HL-60 (cell line): Measurements from ENCODE around the gene MTO1.

Experiments used
- DNase-seq, 2 experiments: peaks; one replicate each; pipeline ENCODE4 v3.0.0-alpha.2; 2010 to 2020; ENCODE audit warnings: low read depth in 1 of 2, low spot score in 1 of 2
- H3K27ac ChIP-seq: fragments of 250-450 bp; sonication (Bioruptor Pico); replicated peaks from 2 replicates; pipeline ENCODE4 v1.5.1; 2020; ENCODE audit warnings: mild to moderate bottlenecking, moderate library complexity
- H3K27me3 ChIP-seq: fragments of 250-450 bp; sonication (Bioruptor Pico); 2 replicates; pipeline ENCODE4 v1.5.1; 2021; ENCODE audit warnings: mild to moderate bottlenecking, moderate library complexity; ENCODE audit not compliant: insufficient read depth, poor library complexity, severe bottlenecking
- H3K4me3 ChIP-seq: replicated peaks from 2 replicates; pipeline ENCODE4 v1.5.1; 2011; ENCODE audit warnings: mild to moderate bottlenecking, control low read depth, low read length; ENCODE audit not compliant: insufficient read depth
- GABPA ChIP-seq: IDR thresholded peaks from 2 replicates; pipeline ENCODE4 v1.6.1; 2012; ENCODE audit warnings: low read depth
- POLR2AphosphoS5 ChIP-seq: IDR thresholded peaks from 2 replicates; pipeline ENCODE4 v1.6.1; 2012; ENCODE audit warnings: low read depth
- SPI1 ChIP-seq: IDR thresholded peaks from 2 replicates; pipeline ENCODE4 v1.6.1; 2012; ENCODE audit warnings: low read depth, mild to moderate bottlenecking, borderline replicate concordance
- TF ChIP-seq, protein P1 (sequence below): IDR thresholded peaks from one replicate; pipeline ENCODE4 v1.5.1; 2011; ENCODE audit warnings: low read length, control low read depth, inconsistent platforms; ENCODE audit not compliant: insufficient read depth
- TF ChIP-seq, protein P2 (sequence below): IDR thresholded peaks from 2 replicates; pipeline ENCODE4 v1.6.1; 2012; ENCODE audit warnings: low read depth; ENCODE audit not compliant: insufficient replicate concordance

The MTO1 gene

DNA sequence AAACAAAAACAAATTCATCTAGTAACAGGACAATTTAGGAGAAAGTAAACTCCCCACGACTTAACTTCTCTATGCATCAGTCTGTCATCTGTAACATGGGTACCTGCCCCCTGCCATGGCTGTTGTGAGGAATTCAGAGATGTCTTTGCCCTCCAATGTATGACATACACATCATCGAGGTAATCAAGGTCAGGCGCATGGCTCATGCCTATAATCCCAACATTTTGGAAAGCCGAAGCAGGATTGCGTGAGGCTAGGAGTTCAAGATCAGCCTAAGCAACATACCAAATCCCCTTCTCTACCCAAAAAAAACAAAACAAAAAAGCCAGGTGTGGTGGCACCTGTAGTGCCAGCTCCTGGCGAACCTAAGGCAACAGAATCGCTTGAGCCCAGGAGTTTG is 50.3 kb downstream of the MTO1 start:
- Histone ChIP-seq H3K27ac (no peak overlapping the region), H3K4me3 (no peak overlapping the region), H3K27me3 (no peaks in the 10 kb centered on the region)
- DNase-seq = no peak
- no peak for TF ChIP-seq POLR2AphosphoS5
- TF ChIP-seq, protein P1, sequence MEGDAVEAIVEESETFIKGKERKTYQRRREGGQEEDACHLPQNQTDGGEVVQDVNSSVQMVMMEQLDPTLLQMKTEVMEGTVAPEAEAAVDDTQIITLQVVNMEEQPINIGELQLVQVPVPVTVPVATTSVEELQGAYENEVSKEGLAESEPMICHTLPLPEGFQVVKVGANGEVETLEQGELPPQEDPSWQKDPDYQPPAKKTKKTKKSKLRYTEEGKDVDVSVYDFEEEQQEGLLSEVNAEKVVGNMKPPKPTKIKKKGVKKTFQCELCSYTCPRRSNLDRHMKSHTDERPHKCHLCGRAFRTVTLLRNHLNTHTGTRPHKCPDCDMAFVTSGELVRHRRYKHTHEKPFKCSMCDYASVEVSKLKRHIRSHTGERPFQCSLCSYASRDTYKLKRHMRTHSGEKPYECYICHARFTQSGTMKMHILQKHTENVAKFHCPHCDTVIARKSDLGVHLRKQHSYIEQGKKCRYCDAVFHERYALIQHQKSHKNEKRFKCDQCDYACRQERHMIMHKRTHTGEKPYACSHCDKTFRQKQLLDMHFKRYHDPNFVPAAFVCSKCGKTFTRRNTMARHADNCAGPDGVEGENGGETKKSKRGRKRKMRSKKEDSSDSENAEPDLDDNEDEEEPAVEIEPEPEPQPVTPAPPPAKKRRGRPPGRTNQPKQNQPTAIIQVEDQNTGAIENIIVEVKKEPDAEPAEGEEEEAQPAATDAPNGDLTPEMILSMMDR = no peak
- TF ChIP-seq SPI1 = no peak
- TF ChIP-seq GABPA = no peak
- TF ChIP-seq, protein P2, sequence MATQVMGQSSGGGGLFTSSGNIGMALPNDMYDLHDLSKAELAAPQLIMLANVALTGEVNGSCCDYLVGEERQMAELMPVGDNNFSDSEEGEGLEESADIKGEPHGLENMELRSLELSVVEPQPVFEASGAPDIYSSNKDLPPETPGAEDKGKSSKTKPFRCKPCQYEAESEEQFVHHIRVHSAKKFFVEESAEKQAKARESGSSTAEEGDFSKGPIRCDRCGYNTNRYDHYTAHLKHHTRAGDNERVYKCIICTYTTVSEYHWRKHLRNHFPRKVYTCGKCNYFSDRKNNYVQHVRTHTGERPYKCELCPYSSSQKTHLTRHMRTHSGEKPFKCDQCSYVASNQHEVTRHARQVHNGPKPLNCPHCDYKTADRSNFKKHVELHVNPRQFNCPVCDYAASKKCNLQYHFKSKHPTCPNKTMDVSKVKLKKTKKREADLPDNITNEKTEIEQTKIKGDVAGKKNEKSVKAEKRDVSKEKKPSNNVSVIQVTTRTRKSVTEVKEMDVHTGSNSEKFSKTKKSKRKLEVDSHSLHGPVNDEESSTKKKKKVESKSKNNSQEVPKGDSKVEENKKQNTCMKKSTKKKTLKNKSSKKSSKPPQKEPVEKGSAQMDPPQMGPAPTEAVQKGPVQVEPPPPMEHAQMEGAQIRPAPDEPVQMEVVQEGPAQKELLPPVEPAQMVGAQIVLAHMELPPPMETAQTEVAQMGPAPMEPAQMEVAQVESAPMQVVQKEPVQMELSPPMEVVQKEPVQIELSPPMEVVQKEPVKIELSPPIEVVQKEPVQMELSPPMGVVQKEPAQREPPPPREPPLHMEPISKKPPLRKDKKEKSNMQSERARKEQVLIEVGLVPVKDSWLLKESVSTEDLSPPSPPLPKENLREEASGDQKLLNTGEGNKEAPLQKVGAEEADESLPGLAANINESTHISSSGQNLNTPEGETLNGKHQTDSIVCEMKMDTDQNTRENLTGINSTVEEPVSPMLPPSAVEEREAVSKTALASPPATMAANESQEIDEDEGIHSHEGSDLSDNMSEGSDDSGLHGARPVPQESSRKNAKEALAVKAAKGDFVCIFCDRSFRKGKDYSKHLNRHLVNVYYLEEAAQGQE = no peak

DNA sequence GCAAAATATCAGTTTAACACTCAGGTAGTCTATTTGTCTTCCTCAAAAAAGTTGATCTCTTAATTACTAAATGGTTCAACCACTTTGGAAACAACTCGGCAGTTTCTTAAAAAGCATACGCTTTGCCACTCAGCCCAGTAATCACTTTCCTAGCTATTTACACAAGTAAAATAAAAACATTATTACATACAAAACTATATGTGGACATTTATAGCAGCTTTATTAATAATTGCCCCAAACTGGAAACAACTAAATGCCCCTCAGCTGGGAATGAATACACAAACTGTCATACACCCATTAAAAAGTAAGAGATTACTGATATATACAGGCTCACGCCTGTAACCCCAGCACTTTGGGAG is 51.9 kb downstream of the MTO1 start:
- no peak overlapping the region for H3K4me3 ChIP-seq
- TF ChIP-seq POLR2AphosphoS5 (no peak), SPI1 (no peak), GABPA (no peak)
- TF ChIP-seq, protein P2 = no peak
- TF ChIP-seq, protein P1 = no peak
- no peak overlapping the region for H3K27ac ChIP-seq
- no peaks in the 10 kb centered on the region for H3K27me3 ChIP-seq
- no peak for DNase-seq

DNA sequence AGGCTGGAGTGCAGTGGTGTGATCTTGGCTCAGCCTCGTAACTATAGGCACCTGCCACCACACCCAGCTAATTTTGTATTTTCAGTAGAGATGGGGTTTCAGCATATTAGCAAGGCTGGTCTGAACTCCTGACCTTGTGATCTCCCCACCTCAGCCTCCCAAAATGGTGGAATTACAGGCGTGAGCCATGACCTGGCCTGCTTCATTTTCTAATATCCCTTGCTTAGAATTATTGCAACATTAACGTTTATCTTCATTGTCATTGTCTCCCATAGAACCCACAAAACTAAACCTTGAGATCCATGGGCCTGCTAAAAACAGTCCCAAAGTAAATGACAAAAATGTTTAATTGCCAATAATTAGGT is 53.2 kb downstream of the MTO1 start:
- Histone ChIP-seq H3K27ac (peak overlapping the region; percentile 1; the same call in 1 of the 2 replicates), H3K4me3 (no peak overlapping the region), H3K27me3 (no peaks in the 10 kb centered on the region)
- TF ChIP-seq, protein P2 = no peak
- TF ChIP-seq, protein P1 = no peak
- TF ChIP-seq SPI1 (no peak), POLR2AphosphoS5 (peak; percentile 65), GABPA (no peak)
- peak; percentile 21 to 51 for DNase-seq
